Stimulated activated naive CD8-positive, alpha-beta T cell treated with anti-CD3 and anti-CD28 coated beads, Interleukin-15, amount 100 ng/mL, for 72 hours (primary cell): ENCODE data around the gene OPN3.

ENCODE experiments used
- ATAC-seq: fragments of 150-1000 bp; cut with Tn5 transposase; 2 replicates; pipeline ENCODE4 v1.10.0; 2021; ENCODE audit warnings: mild to moderate bottlenecking, moderate library complexity
- DNase-seq, 2 donors: peaks; one replicate each; pipeline ENCODE4 v3.0.0; 2021 to 2022
- H3K27ac Mint-ChIP-seq, 2 donors: one replicate each; pipeline ENCODE4 v1.8.0; 2022; ENCODE audit warnings: mild to moderate bottlenecking in 2 of 2, mixed read lengths in 2 of 2, moderate library complexity in 2 of 2
- H3K27me3 Mint-ChIP-seq: one replicate; pipeline ENCODE4 v1.8.0; 2022; ENCODE audit warnings: mixed read lengths
- H3K4me1 Mint-ChIP-seq: one replicate; pipeline ENCODE4 v1.8.0; 2022; ENCODE audit warnings: mild to moderate bottlenecking, mixed read lengths
- H3K4me3 Mint-ChIP-seq, 2 donors: one replicate each; pipeline ENCODE4 v1.8.0; 2022; ENCODE audit warnings: mild to moderate bottlenecking in 2 of 2, mixed read lengths in 2 of 2, moderate library complexity in 1 of 2
- H3K9me3 Mint-ChIP-seq, 2 donors: one replicate each; pipeline ENCODE4 v1.8.0; 2022; ENCODE audit warnings: mixed read lengths in 2 of 2

OPN3 gene

DNA sequence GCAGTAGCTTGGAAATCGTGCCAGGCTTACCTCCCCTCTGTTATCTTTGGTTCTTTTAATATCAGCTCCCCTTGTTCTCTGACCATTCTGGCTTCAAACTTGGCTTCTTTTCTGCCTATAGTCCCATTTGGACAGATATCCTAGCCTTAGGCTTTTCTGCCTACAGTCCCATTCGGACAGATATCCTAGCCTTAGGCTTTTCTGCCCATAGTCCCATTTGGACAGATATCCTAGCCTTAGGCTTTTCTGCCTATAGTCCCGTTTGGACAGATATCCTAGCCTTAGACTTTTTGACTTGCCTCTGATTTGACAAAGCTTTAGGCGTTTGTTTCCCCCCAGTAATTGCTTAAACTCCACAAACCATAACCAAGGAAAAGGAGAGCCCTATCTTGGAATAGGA is 25.6 kb downstream of the OPN3 start:
- H3K27ac Mint-ChIP-seq: no peak overlapping the region

GRCh38 chr1:241614144-241614543 is 26.0 kb downstream of the OPN3 start:
- Mint-ChIP-seq H3K4me3 (no peak overlapping the region), H3K27ac (no peak overlapping the region), H3K9me3 (no peaks in the 10 kb centered on the region), H3K4me1 (peaks cover 13% of the 10 kb centered on the region), H3K27me3 (no peaks in the 10 kb centered on the region)
- DNase-seq (no peak), ATAC-seq (peak; percentile 68)

More for the DNA sequence above, 25.6 kb downstream of the OPN3 start:
- peaks cover 13% of the 10 kb centered on the region for H3K4me1 Mint-ChIP-seq
- no peaks in the 10 kb centered on the region for H3K9me3 Mint-ChIP-seq
- DNase-seq (no peak), ATAC-seq (no peak)
- no peak overlapping the region for H3K4me3 Mint-ChIP-seq
- H3K27me3 Mint-ChIP-seq: no peaks in the 10 kb centered on the region

DNA sequence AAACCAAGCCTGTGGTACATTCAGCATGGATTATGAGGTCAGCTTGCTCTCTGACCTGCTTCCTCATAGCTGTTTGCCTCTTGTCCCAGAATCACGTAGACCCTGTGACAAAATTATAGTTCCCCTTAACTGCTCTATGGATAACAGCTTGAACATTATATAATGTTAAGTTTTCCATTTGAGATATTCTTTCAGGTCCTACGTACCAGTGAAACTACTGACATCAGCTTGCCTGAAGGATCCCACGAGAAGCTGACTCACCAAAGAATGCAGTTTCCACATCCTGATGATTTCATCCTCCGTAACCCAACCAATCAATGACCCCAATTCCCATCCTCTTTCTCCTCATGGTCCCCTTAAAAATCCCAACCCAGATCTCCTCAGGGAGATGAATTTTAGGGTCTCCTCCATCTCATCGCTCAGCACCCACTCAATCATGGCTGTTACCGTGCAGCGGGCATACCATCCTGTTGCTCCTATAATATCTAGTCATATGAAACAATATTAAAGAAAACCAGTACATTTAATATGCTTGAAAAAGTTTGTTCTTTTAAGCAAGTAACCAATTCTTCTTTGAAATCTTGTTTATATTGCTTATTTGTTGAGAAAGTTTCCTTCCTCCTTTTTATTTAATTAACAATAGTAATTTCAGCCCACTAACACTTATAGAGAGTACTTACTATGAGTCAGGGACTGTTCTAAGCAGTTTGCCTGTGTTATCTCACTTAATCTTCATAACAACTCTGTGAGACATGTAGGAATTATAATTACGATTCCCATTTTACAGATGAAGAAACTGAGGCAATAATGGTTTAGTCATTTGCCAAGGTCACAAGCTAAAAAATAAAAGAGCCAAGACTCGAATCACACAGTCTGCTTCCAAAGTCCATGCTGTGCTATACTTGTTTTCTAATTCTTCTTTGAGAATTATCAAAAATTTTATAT is 27.4 kb downstream of the OPN3 start:
- DNase-seq (no peak), ATAC-seq (no peak)
- Mint-ChIP-seq H3K9me3 (no peaks in the 10 kb centered on the region), H3K4me1 (peaks cover 7% of the 10 kb centered on the region), H3K27me3 (no peaks in the 10 kb centered on the region), H3K27ac (peak overlapping the region in 1 of 2 donors; percentile 3), H3K4me3 (peak overlapping the region; percentile 7 to 18)

- DNase-seq (no peak), ATAC-seq (no peak)
- no peak overlapping the region for H3K27ac Mint-ChIP-seq
- no peaks in the 10 kb centered on the region for H3K9me3 Mint-ChIP-seq
- no peaks in the 10 kb centered on the region for H3K27me3 Mint-ChIP-seq
- H3K4me1 Mint-ChIP-seq: peaks cover 7% of the 10 kb centered on the region
- H3K4me3 Mint-ChIP-seq: no peak overlapping the region
Measured at GRCh38 chr1:241611736-241612135, 28.4 kb downstream of the OPN3 start.

GRCh38 chr1:241611063-241611462 is 29.1 kb downstream of the OPN3 start:
- Mint-ChIP-seq H3K27me3 (no peaks in the 10 kb centered on the region), H3K4me3 (no peak overlapping the region), H3K27ac (no peak overlapping the region), H3K9me3 (no peaks in the 10 kb centered on the region), H3K4me1 (peaks cover 7% of the 10 kb centered on the region)
- peak; percentile 13 to 15 for DNase-seq
- ATAC-seq: peak; percentile 80

DNA sequence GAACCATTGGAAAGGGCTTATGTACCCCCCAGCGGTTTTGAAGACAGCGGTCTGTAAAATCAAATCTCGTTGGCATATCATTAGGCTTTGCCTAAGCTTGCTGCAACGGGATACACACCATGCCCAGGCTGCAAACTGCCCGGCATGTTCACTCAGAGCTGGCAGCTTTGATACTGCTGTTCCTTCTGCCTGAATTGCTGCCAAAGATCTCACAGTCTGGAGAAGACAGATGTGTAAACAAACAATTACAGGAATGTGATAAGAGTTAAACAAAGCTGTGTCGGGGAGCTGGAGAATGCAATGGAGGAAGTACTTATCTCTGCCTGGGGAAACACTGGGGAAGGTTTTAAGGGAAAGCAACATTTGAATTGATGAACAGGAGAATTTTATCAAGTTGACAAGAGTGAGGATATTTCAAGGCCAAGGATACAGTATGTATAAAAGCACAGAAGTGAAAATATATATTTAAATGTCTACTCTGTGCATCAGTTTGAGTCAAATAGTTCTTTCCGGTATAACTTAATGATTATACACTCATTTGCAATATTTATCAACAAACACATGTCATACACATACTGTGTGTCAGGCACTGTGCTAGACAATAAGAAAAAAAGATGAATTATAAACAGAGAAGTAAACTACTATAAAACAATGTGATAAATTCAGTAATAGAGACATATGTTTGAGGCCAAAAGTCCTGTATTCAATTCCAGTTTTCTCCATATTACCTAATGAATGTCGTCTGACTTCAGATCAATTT is 29.9 kb downstream of the OPN3 start:
- Mint-ChIP-seq H3K27me3 (no peaks in the 10 kb centered on the region), H3K4me1 (peaks cover 7% of the 10 kb centered on the region), H3K9me3 (no peaks in the 10 kb centered on the region), H3K27ac (no peak overlapping the region), H3K4me3 (no peak overlapping the region)
- ATAC-seq (no peak), DNase-seq (no peak)

DNA sequence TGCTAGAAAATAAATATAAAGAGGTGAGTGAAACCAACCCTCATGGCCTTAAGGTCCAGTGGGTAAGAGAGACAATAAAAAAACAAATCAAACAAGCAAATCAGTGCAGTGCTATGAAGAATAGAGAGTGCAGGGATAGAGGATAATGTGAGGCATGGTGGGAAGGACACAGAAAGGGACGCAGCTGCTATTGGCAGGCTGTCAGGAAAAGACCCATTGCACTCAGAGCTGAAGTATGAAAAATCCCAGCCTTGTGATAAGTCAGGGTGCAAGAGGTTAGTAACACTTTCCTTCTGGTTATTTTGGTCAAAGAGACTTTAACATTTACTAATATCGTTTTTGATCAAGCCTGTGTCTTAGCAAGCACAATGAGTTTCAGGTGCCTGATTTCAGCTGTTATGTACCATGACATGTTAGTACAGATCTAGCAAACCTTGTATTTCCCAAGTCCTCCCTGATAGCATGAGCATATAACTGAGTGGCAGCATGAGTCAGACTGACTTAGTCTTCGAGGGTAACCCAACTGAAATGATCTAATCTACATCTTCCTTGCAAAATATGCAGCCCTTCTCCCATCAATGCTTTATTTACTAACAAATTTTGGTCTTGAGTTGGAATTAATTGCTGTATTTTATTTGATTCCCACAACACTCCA is 31.7 kb downstream of the OPN3 start:
- no peaks in the 10 kb centered on the region for H3K27me3 Mint-ChIP-seq
- peaks cover 7% of the 10 kb centered on the region for H3K4me1 Mint-ChIP-seq
- DNase-seq (no peak), ATAC-seq (peak; percentile 57)
- no peaks in the 10 kb centered on the region for H3K9me3 Mint-ChIP-seq
- no peak overlapping the region for H3K27ac Mint-ChIP-seq
- no peak overlapping the region for H3K4me3 Mint-ChIP-seq

GRCh38 chr1:241607497-241607896 is 32.7 kb downstream of the OPN3 start:
- H3K27me3 Mint-ChIP-seq: no peaks in the 10 kb centered on the region
- H3K4me1 Mint-ChIP-seq: peaks cover 2% of the 10 kb centered on the region
- H3K27ac Mint-ChIP-seq: peak overlapping the region in 1 of 2 donors; percentile 54
- no peaks in the 10 kb centered on the region for H3K9me3 Mint-ChIP-seq
- H3K4me3 Mint-ChIP-seq: no peak overlapping the region
- ATAC-seq: no peak
- no peak for DNase-seq

GRCh38 chr1:241606544-241606943 is 33.6 kb downstream of the OPN3 start:
- no peaks in the 10 kb centered on the region for H3K4me1 Mint-ChIP-seq

GRCh38 chr1:241605146-241605805 is 34.9 kb downstream of the OPN3 start:
- ATAC-seq (no peak), DNase-seq (no peak)
- H3K9me3 Mint-ChIP-seq: no peaks in the 10 kb centered on the region
- H3K4me3 Mint-ChIP-seq: no peak overlapping the region
- no peaks in the 10 kb centered on the region for H3K27me3 Mint-ChIP-seq
- no peak overlapping the region for H3K27ac Mint-ChIP-seq
- H3K4me1 Mint-ChIP-seq: no peaks in the 10 kb centered on the region

More at GRCh38 chr1:241606544-241606943, 33.6 kb downstream of the OPN3 start:
- ATAC-seq: no peak
- Mint-ChIP-seq H3K27ac (no peak overlapping the region), H3K27me3 (no peaks in the 10 kb centered on the region), H3K9me3 (no peaks in the 10 kb centered on the region), H3K4me3 (no peak overlapping the region)
- no peak for DNase-seq

- Mint-ChIP-seq H3K27me3 (no peaks in the 10 kb centered on the region), H3K9me3 (no peaks in the 10 kb centered on the region), H3K27ac (peak overlapping the region in 1 of 2 donors; percentile 60), H3K4me3 (no peak overlapping the region), H3K4me1 (no peaks in the 10 kb centered on the region)
- ATAC-seq: no peak
- no peak for DNase-seq
Measured at GRCh38 chr1:241603731-241604245, 36.4 kb downstream of the OPN3 start.

GRCh38 chr1:241600496-241600901 is 39.7 kb downstream of the OPN3 start:
- H3K4me1 Mint-ChIP-seq: no peaks in the 10 kb centered on the region
- DNase-seq (no peak), ATAC-seq (no peak)
- H3K4me3 Mint-ChIP-seq: no peak overlapping the region
- H3K27ac Mint-ChIP-seq: no peak overlapping the region
- H3K9me3 Mint-ChIP-seq: no peaks in the 10 kb centered on the region
- no peaks in the 10 kb centered on the region for H3K27me3 Mint-ChIP-seq

- H3K9me3 Mint-ChIP-seq: no peaks in the 10 kb centered on the region
- no peak for DNase-seq
- H3K4me1 Mint-ChIP-seq: no peaks in the 10 kb centered on the region
- no peak overlapping the region for H3K4me3 Mint-ChIP-seq
- ATAC-seq: no peak
- no peak overlapping the region for H3K27ac Mint-ChIP-seq
- H3K27me3 Mint-ChIP-seq: no peaks in the 10 kb centered on the region
Measured at GRCh38 chr1:241598249-241598648, 41.9 kb downstream of the OPN3 start.

- no peak for DNase-seq
- Mint-ChIP-seq H3K4me3 (no peak overlapping the region), H3K4me1 (peaks cover 13% of the 10 kb centered on the region), H3K27ac (no peak overlapping the region), H3K27me3 (no peaks in the 10 kb centered on the region), H3K9me3 (no peaks in the 10 kb centered on the region)
- no peak for ATAC-seq
Measured at GRCh38 chr1:241596633-241597032, 43.5 kb downstream of the OPN3 start.

DNA sequence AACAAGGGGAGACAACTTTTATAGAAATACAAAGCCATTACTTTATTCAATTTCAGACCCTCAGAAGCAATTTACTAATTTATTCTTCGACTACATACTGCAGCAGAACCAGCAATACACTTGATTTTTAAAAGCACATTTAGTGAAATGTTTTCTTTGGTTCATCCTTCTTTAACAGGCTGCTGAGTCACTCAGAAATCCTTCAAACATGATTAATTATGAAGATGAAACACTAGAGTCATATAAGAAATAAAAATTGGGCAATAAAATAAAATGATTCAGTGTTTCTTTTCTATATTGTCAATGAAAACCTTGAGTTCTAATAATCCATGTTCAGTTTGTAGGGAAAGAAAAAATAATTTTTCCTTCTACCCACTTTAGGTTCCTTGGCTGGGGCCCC is 47.0 kb downstream of the OPN3 start:
- DNase-seq (no peak), ATAC-seq (no peak)
- no peaks in the 10 kb centered on the region for H3K27me3 Mint-ChIP-seq
- peaks cover 23% of the 10 kb centered on the region for H3K4me1 Mint-ChIP-seq
- H3K4me3 Mint-ChIP-seq: no peak overlapping the region
- H3K27ac Mint-ChIP-seq: peak overlapping the region in 1 of 2 donors; percentile 66
- H3K9me3 Mint-ChIP-seq: no peaks in the 10 kb centered on the region
